Left lung (tissue), 10 donors: ENCODE data around the gene TRIP11. TPM values are rescaled to one million over a fixed set of nuclear protein-coding genes. Genes with fewer than 3 reads are reported as not detected.

Source experiments
- ATAC-seq: fragments of 200-7000 bp; cut with Tn5 transposase; one replicate; pipeline ENCODE4 v1.9.1; 2020; ENCODE audit warnings: moderate library complexity
- DNase-seq, 4 donors: peaks; one replicate each; pipeline ENCODE4 v3.0.0-alpha.2; 2013 to 2020
- H3K27ac ChIP-seq, 2 donors: fragments of 200-600 bp; sonication (generic) in 1 of 2; one replicate each; pipeline versions ENCODE4 v1.5.0 to v1.8.0; 2020 to 2021
- H3K27me3 ChIP-seq, 2 donors: fragments of 200-600 bp; sonication (generic) in 1 of 2; one replicate each; pipeline versions ENCODE4 v1.5.0 to v1.8.0; 2020 to 2021
- H3K36me3 ChIP-seq, 2 donors: fragments of 200-600 bp; sonication (generic) in 1 of 2; one replicate each; pipeline versions ENCODE4 v1.5.0 to v1.8.0; 2020 to 2021
- H3K4me1 ChIP-seq, 2 donors: fragments of 200-600 bp; one replicate each; pipeline ENCODE4 v1.8.0; 2021
- H3K4me3 ChIP-seq, 2 donors: fragments of 200-600 bp; sonication (generic) in 1 of 2; one replicate each; pipeline versions ENCODE4 v1.5.0 to v1.8.0; 2020 to 2021; ENCODE audit warnings: mild to moderate bottlenecking in 1 of 2
- H3K9me3 ChIP-seq, 2 donors: fragments of 200-600 bp; sonication (generic) in 1 of 2; one replicate each; pipeline versions ENCODE4 v1.5.0 to v1.8.0; 2020 to 2021
- CTCF ChIP-seq, 2 donors: fragments of 200-600 bp; sonication (generic) in 1 of 2; IDR thresholded peaks; one replicate each; pipeline versions ENCODE4 v1.5.0 to v1.8.0; 2021; ENCODE audit warnings: antibody characterized with exemption in 2 of 2
- intact Hi-C, 2 donors: fragments of 100-400 bp; cut with DNase I; formaldehyde crosslinking; loops; one replicate each; pipeline versions ENCODE4 v1.11.2 to v1.14.2; 2022
- polyA plus RNA-seq, 6 donors: library from polyadenylated mRNA; unstranded; fragments of 120-200 nt; gene quantifications; one replicate each; pipeline ENCODE4 v1.2.1, GENCODE V29; 2013; ENCODE audit not compliant: insufficient read length in 6 of 6
- total RNA-seq, 2 donors: library from RNA; stranded (reverse); fragmentation: NEBNext Ultra II Directional; extraction: Animal tissue kit (Norgen Biotek cat#: 25700); gene quantifications; one replicate each; pipeline ENCODE4 v1.2.1, GENCODE V29; 2021
- donor health status: DM: no; HTN: yes; CAD: no.
- donor health status: DM: no; HTN: no; CAD: no.

TRIP11 gene
- total and polyA plus RNA-seq, 8 donors, result 26.3 to 64.3 (median 36.6) TPM

DNA sequence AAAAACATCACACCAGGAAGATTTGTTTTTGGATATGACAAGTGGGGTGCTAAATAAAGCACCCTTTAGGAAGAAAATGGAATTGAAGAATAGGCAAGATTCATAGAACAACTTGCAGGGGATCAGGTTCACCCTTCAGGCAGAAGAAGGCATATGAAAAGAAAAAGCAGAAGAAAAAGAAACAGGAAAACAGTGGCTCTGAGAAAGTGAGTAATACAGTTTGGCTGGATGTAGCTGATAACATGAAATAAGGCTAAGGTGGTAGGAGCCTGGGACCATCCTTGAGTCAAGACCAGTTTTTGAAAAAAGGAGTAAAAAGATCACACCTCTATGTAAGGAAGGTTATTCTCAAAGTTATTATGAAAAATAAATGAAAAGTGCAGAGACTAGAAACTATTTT lies 42.4 kb downstream of the TRIP11 start:
- H3K27ac ChIP-seq, result peak overlapping the region in 1 of 2 donors; percentile 49
- TF ChIP-seq CTCF (IDR thresholded peaks at IDR 0.05), result no peak
- no peaks in the 10 kb centered on the region for H3K9me3 ChIP-seq
- ATAC-seq (peak; percentile 27), DNase-seq (no peak)
- peaks cover 0 to 42% of the 10 kb centered on the region in 2 donors for H3K36me3 ChIP-seq
- H3K4me3 ChIP-seq, result no peak overlapping the region
- H3K4me1 ChIP-seq, result peaks cover 0 to 32% of the 10 kb centered on the region in 2 donors
- intact Hi-C loops, result no loop called here
- no peaks in the 10 kb centered on the region for H3K27me3 ChIP-seq

DNA sequence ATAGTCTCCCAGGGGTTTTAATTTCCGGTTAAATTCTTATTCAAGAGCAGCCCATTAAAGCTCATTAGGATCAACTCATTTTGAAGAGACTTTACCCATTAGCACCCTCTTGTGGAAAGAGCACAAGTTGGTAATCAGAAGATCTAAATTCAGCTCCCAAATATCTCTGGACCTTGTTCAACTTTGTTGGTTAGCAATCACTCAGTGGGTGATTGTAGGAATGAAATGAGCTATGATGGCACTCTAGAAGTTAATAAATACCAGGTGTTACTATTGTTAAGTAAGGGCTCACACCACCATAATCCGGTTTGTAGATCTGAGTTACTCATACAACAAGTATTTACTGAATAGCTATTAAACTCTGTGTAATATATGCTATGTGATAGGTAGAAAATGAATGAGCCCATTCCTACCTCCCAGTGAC lies 42.9 kb downstream of the TRIP11 start:
- DNase-seq (peak in 2 of 4 donors; percentile 49 to 64), ATAC-seq (peak; percentile 92)
- peak; percentile 44 to 65 for TF ChIP-seq CTCF (IDR thresholded peaks at IDR 0.05)
- Histone ChIP-seq H3K36me3 (peaks cover 0 to 47% of the 10 kb centered on the region in 2 donors), H3K9me3 (no peaks in the 10 kb centered on the region), H3K4me1 (peaks cover 0 to 32% of the 10 kb centered on the region in 2 donors), H3K27ac (peak overlapping the region in 1 of 2 donors; percentile 49), H3K27me3 (no peaks in the 10 kb centered on the region), H3K4me3 (no peak overlapping the region)
- intact Hi-C loops, result no loop called here

- no peaks in the 10 kb centered on the region for H3K27me3 ChIP-seq
- intact Hi-C loops, result no loop called here
- H3K27ac ChIP-seq, result no peak overlapping the region
- TF ChIP-seq CTCF (IDR thresholded peaks at IDR 0.05), result no peak
- H3K4me3 ChIP-seq, result no peak overlapping the region
- H3K9me3 ChIP-seq, result no peaks in the 10 kb centered on the region
- ATAC-seq, result no peak
- peaks cover 7 to 27% of the 10 kb centered on the region in 2 donors for H3K4me1 ChIP-seq
- peaks cover 0 to 57% of the 10 kb centered on the region in 2 donors for H3K36me3 ChIP-seq
- DNase-seq, result no peak
Observed at GRCh38 chr14:91987192-91987591, 52.7 kb downstream of the TRIP11 start.

DNA sequence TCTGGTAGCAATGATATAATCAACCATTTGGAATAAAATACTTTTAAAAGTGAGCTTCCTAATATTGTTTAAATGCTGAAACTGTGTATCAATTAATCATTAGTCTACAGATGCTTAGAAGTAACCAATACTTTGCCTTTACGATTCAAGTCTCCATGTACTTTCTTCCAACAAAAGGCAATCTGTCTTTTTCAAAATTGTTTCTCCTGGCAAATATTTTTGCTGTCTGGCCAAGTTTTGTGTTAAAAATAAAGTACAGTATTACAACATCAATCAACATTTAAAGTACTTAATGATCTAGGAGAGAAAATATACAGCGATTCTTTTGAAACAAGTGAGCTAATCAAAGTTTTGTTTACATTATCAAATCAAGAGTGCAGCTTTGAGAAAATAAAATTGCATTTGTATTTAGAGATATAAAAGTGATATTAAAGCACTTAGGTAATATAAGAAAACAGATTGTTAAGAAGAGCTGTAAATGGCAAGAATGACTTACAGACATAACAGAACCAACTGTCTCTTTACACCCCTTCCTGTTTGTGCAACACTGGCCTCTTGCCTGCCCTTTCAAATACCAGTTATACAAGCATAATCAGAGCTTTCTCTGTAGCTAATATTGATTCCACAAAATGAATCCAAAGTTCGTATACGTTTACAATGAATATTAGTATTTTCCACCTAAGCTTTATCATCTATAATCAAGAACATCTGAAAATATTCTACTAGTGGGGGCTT lies 54.2 kb downstream of the TRIP11 start:
- DNase-seq (peak in 1 of 4 donors; percentile 13), ATAC-seq (peak; percentile 71)
- peaks cover 0 to 43% of the 10 kb centered on the region in 2 donors for H3K36me3 ChIP-seq
- intact Hi-C loops, result no loop called here
- H3K27me3 ChIP-seq, result no peaks in the 10 kb centered on the region
- TF ChIP-seq CTCF (IDR thresholded peaks at IDR 0.05), result no peak
- no peak overlapping the region for H3K4me3 ChIP-seq
- H3K27ac ChIP-seq, result peak overlapping the region; percentile 5 to 47
- peaks cover 7 to 27% of the 10 kb centered on the region in 2 donors for H3K4me1 ChIP-seq
- H3K9me3 ChIP-seq, result no peaks in the 10 kb centered on the region

GRCh38 chr14:91985008-91985407 lies 54.9 kb downstream of the TRIP11 start:
- TF ChIP-seq CTCF (IDR thresholded peaks at IDR 0.05), result no peak
- Histone ChIP-seq H3K27me3 (no peaks in the 10 kb centered on the region), H3K9me3 (no peaks in the 10 kb centered on the region), H3K4me3 (no peak overlapping the region), H3K4me1 (peaks cover 7 to 34% of the 10 kb centered on the region in 2 donors), H3K27ac (peak overlapping the region in 1 of 2 donors; percentile 47), H3K36me3 (peaks cover 0 to 42% of the 10 kb centered on the region in 2 donors)
- no peak for DNase-seq
- intact Hi-C loops, result no loop called here
- no peak for ATAC-seq
